Caco-2 (cell line): ENCODE measurements around the gene IL5RA. TPM values are rescaled to one million over a fixed set of nuclear protein-coding genes. Genes with fewer than 3 reads are reported as not detected.

Experiments used
- BruUV-seq: library from RNA; stranded (reverse); fragments of 400-500 nt; replicated peaks from 2 replicates; lab custom pipeline; 2021; lab: Mats Ljungman, UMichigan
- CTCF ChIA-PET: fragments of 300-600 bp; sonication (Branson Sonifier 250); formaldehyde crosslinking; loops from one replicate; lab custom pipeline; 2022; ENCODE audit warnings: antibody characterized with exemption; lab: Charles Lee
- POLR2A ChIA-PET: fragments of 300-600 bp; sonication (Branson Sonifier 250); formaldehyde crosslinking; loops from one replicate; lab custom pipeline; 2022; ENCODE audit warnings: antibody characterized with exemption; lab: Charles Lee
- DNase-seq, 2 experiments: peaks; one replicate each; pipeline versions ENCODE4 v3.0.0 to v3.0.0-alpha.2; 2020 to 2022
- H3K27me3 ChIP-seq: replicated peaks from 2 replicates; pipeline ENCODE4 v1.6.0; 2011; ENCODE audit warnings: low read length; ENCODE audit not compliant: control insufficient read depth, insufficient read depth
- H3K36me3 ChIP-seq: 2 replicates; pipeline ENCODE4 v1.5.1; 2011; ENCODE audit warnings: low read length; ENCODE audit not compliant: control insufficient read depth, insufficient read depth
- H3K4me1 ChIP-seq: fragments of 250-450 bp; sonication (Bioruptor Pico); 2 replicates; pipeline ENCODE4 v1.5.1; 2020; ENCODE audit warnings: mild to moderate bottlenecking
- H3K4me3 ChIP-seq: 2 replicates; pipeline ENCODE4 v1.5.1; 2011; ENCODE audit warnings: low read depth, mild to moderate bottlenecking, control low read depth, low read length
- H3K9me3 ChIP-seq: fragments of 250-450 bp; sonication (Bioruptor Pico); 2 replicates; pipeline ENCODE4 v1.5.1; 2020; ENCODE audit warnings: mild to moderate bottlenecking, moderate library complexity
- H3K27ac Mint-ChIP-seq: one replicate; pipeline ENCODE4 v1.8.0; 2022; ENCODE audit warnings: mixed read lengths; ENCODE audit not compliant: unreplicated experiment
- H3K27me3 Mint-ChIP-seq: one replicate; pipeline ENCODE4 v1.8.0; 2022; ENCODE audit warnings: mixed read lengths; ENCODE audit not compliant: insufficient read depth, unreplicated experiment
- H3K36me3 Mint-ChIP-seq: one replicate; pipeline ENCODE4 v1.8.0; 2022; ENCODE audit warnings: mild to moderate bottlenecking, mixed read lengths; ENCODE audit not compliant: insufficient read depth, unreplicated experiment
- H3K4me1 Mint-ChIP-seq: one replicate; pipeline ENCODE4 v1.8.0; 2022; ENCODE audit warnings: low read depth, mixed read lengths; ENCODE audit not compliant: unreplicated experiment
- H3K4me3 Mint-ChIP-seq: one replicate; pipeline ENCODE4 v1.8.0; 2022; ENCODE audit warnings: mild to moderate bottlenecking, moderate library complexity, mixed read lengths; ENCODE audit not compliant: unreplicated experiment
- H3K9me3 Mint-ChIP-seq: one replicate; pipeline ENCODE4 v1.8.0; 2022; ENCODE audit warnings: mixed read lengths; ENCODE audit not compliant: unreplicated experiment
- intact Hi-C: fragments of 100-400 bp; cut with micrococcal nuclease; formaldehyde crosslinking; loops from one replicate; pipeline ENCODE4 v1.10.0; 2022; ENCODE audit not compliant: unreplicated experiment
- total RNA-seq: library from RNA; stranded (reverse); gene quantifications from 2 replicates; pipeline ENCODE4 v1.2.3, GENCODE V29; 2022
- TF ChIP-seq, protein P1 (sequence below), 2 experiments: fragments of 200-600 bp in 1 of 2; IDR thresholded peaks; 1 replicate in 1 of 2; 2 replicates in 1 of 2; pipeline versions ENCODE4 v1.5.1 to v1.8.0; 2011 to 2022; ENCODE audit warnings: antibody characterized with exemption in 1 of 2, control low read depth in 1 of 2, inconsistent platforms in 1 of 2, low read depth in 1 of 2, low read length in 1 of 2, mild to moderate bottlenecking in 1 of 2, moderate library complexity in 1 of 2; ENCODE audit not compliant: insufficient read depth in 1 of 2, severe bottlenecking in 1 of 2, unreplicated experiment in 1 of 2

Gene IL5RA
- total RNA-seq, 1 experiment from 2014 or later = 0.23 TPM

GRCh38 chr3:3117651-3118050 lies 7.5 kb upstream of the IL5RA start:
- ChIA-PET CTCF (no interaction called here), POLR2A (no interaction called here)
- TF ChIP-seq, protein P1, sequence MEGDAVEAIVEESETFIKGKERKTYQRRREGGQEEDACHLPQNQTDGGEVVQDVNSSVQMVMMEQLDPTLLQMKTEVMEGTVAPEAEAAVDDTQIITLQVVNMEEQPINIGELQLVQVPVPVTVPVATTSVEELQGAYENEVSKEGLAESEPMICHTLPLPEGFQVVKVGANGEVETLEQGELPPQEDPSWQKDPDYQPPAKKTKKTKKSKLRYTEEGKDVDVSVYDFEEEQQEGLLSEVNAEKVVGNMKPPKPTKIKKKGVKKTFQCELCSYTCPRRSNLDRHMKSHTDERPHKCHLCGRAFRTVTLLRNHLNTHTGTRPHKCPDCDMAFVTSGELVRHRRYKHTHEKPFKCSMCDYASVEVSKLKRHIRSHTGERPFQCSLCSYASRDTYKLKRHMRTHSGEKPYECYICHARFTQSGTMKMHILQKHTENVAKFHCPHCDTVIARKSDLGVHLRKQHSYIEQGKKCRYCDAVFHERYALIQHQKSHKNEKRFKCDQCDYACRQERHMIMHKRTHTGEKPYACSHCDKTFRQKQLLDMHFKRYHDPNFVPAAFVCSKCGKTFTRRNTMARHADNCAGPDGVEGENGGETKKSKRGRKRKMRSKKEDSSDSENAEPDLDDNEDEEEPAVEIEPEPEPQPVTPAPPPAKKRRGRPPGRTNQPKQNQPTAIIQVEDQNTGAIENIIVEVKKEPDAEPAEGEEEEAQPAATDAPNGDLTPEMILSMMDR (IDR thresholded peaks at IDR 0.05; ENCODE audit: insufficient read depth in 1 of 2, low read depth in 1 of 2, low read length in 1 of 2, severe bottlenecking in 1 of 2, unreplicated experiment in 1 of 2) = no peak
- DNase-seq = no peak
- H3K27ac Mint-ChIP-seq = no peak overlapping the region
- H3K4me3 Mint-ChIP-seq = no peak overlapping the region
- Histone ChIP-seq H3K4me1 (peaks cover 11% of the 10 kb centered on the region), H3K4me3 (no peak overlapping the region), H3K27me3 (no peaks in the 10 kb centered on the region), H3K9me3 (no peaks in the 10 kb centered on the region), H3K36me3 (no peaks in the 10 kb centered on the region)
- no TSS peak for BruUV-seq
- no peaks in the 10 kb centered on the region for H3K9me3 Mint-ChIP-seq
- intact Hi-C loops = no loop called here
- no peaks in the 10 kb centered on the region for H3K4me1 Mint-ChIP-seq
- no peaks in the 10 kb centered on the region for H3K27me3 Mint-ChIP-seq
- H3K36me3 Mint-ChIP-seq = no peaks in the 10 kb centered on the region

- H3K27me3 Mint-ChIP-seq = no peaks in the 10 kb centered on the region
- H3K4me3 ChIP-seq = no peak overlapping the region
- ChIA-PET POLR2A (no interaction called here), CTCF (no interaction called here)
- no peaks in the 10 kb centered on the region for H3K36me3 ChIP-seq
- intact Hi-C loops = no loop called here
- BruUV-seq = no TSS peak
- no peaks in the 10 kb centered on the region for H3K36me3 Mint-ChIP-seq
- H3K4me1 Mint-ChIP-seq = peaks cover 16% of the 10 kb centered on the region
- H3K4me3 Mint-ChIP-seq = no peak overlapping the region
- TF ChIP-seq, protein P1 (IDR thresholded peaks at IDR 0.05; ENCODE audit: insufficient read depth in 1 of 2, low read depth in 1 of 2, low read length in 1 of 2, severe bottlenecking in 1 of 2, unreplicated experiment in 1 of 2) = no peak
- H3K27me3 ChIP-seq = no peaks in the 10 kb centered on the region
- H3K4me1 ChIP-seq = peaks cover 17% of the 10 kb centered on the region
- DNase-seq = peak; percentile 16 to 45
- H3K9me3 Mint-ChIP-seq = no peaks in the 10 kb centered on the region
- H3K27ac Mint-ChIP-seq = no peak overlapping the region
- no peaks in the 10 kb centered on the region for H3K9me3 ChIP-seq
Measured at GRCh38 chr3:3113042-3113709, 3.0 kb upstream of the IL5RA start.

DNA sequence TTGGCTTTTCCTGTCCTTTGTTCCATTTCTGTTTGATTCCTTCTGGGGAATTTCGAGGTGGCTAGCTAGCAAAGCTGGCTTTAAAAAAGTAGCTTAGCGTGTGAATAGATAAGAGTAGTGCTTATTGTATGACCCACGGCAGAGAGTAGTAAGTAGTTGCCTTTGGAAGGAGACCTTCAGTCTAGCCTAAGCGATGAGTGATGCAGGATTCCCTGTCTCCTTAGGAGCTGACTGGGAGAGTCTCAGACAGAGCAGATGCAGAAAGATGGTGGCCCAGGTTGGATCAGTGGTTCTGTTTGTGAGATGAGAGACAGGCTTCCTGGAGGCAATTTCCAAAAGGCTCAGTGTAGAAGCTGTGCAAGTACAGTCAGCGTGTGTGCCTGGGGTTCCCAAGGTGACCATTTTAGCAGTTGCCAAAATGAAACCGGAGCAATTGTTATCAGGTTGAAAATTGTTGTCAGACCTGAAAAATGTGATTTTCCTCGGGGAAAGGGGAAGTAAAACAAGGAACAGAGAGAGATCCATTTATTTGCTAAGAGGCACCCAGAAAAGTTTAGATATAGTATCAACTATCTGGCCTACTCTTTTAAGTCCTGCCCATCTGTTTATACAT lies 681 bp upstream of the IL5RA start:
- CTCF ChIA-PET = no interaction called here

More for the DNA sequence above, 681 bp upstream of the IL5RA start:
- no TSS peak for BruUV-seq
- DNase-seq = no peak
- TF ChIP-seq, protein P1 (IDR thresholded peaks at IDR 0.05; ENCODE audit: insufficient read depth in 1 of 2, low read depth in 1 of 2, low read length in 1 of 2, severe bottlenecking in 1 of 2, unreplicated experiment in 1 of 2) = no peak
- Histone ChIP-seq H3K4me3 (no peak overlapping the region), H3K4me1 (peaks cover 17% of the 10 kb centered on the region), H3K9me3 (no peaks in the 10 kb centered on the region), H3K27me3 (no peaks in the 10 kb centered on the region), H3K36me3 (no peaks in the 10 kb centered on the region)
- H3K27ac Mint-ChIP-seq = peak overlapping the region; percentile 53
- intact Hi-C loops = no loop called here
- no peaks in the 10 kb centered on the region for H3K9me3 Mint-ChIP-seq
- H3K4me3 Mint-ChIP-seq = peak overlapping the region; percentile 53
- no peaks in the 10 kb centered on the region for H3K27me3 Mint-ChIP-seq
- H3K36me3 Mint-ChIP-seq = no peaks in the 10 kb centered on the region
- POLR2A ChIA-PET = no interaction called here
- H3K4me1 Mint-ChIP-seq = peaks cover 16% of the 10 kb centered on the region
